ENCODE data around the gene CALCOCO2. TPM values are rescaled to one million over a fixed set of nuclear protein-coding genes. Genes with fewer than 3 reads are reported as not detected.

CALCOCO2 gene
- total and polyA plus RNA-seq, 2 experiments from 2014 or later, result 14.4 to 16.3 TPM

DNA sequence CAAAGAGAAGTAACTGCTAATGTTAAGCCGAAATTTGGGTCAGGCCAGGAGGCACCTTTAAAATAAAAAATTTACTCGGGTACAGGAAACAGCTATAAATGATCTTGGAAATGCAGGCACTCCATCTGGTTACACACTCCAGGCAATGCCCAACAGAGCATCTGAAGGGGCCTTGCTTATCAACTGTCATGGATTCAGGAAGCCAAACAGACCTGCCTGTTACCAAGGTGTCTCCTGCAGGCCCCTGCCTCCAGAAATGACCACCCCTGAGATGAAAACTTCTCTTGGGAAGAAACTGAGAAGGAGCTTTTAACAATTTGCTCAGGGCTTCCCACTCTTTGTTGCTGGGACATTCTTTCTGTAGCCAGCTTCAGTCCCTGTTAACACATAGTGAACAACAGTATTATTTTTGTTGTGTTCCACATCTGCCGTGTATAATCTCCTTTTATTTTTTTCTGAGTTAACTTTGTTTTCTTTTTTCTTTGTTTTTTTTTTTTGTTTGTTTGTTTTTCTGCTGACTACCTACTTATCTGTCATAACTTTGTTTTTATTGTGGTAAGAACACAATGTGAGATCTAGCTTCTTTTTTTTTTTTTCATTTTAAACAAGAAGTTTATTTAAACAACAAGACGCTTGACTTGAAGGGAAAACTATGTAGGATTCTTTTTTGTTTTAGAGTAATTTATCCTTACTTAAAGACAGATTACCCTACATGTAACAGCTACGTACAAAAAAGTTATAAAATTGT is 43.0 kb downstream of the CALCOCO2 start:
- no peaks in the 10 kb centered on the region for H3K36me3 Mint-ChIP-seq (ENCODE audit: low read depth)
- H3K27me3 ChIP-seq (ENCODE audit: insufficient read depth), result no peaks in the 10 kb centered on the region
- TF ChIP-seq, protein P1, sequence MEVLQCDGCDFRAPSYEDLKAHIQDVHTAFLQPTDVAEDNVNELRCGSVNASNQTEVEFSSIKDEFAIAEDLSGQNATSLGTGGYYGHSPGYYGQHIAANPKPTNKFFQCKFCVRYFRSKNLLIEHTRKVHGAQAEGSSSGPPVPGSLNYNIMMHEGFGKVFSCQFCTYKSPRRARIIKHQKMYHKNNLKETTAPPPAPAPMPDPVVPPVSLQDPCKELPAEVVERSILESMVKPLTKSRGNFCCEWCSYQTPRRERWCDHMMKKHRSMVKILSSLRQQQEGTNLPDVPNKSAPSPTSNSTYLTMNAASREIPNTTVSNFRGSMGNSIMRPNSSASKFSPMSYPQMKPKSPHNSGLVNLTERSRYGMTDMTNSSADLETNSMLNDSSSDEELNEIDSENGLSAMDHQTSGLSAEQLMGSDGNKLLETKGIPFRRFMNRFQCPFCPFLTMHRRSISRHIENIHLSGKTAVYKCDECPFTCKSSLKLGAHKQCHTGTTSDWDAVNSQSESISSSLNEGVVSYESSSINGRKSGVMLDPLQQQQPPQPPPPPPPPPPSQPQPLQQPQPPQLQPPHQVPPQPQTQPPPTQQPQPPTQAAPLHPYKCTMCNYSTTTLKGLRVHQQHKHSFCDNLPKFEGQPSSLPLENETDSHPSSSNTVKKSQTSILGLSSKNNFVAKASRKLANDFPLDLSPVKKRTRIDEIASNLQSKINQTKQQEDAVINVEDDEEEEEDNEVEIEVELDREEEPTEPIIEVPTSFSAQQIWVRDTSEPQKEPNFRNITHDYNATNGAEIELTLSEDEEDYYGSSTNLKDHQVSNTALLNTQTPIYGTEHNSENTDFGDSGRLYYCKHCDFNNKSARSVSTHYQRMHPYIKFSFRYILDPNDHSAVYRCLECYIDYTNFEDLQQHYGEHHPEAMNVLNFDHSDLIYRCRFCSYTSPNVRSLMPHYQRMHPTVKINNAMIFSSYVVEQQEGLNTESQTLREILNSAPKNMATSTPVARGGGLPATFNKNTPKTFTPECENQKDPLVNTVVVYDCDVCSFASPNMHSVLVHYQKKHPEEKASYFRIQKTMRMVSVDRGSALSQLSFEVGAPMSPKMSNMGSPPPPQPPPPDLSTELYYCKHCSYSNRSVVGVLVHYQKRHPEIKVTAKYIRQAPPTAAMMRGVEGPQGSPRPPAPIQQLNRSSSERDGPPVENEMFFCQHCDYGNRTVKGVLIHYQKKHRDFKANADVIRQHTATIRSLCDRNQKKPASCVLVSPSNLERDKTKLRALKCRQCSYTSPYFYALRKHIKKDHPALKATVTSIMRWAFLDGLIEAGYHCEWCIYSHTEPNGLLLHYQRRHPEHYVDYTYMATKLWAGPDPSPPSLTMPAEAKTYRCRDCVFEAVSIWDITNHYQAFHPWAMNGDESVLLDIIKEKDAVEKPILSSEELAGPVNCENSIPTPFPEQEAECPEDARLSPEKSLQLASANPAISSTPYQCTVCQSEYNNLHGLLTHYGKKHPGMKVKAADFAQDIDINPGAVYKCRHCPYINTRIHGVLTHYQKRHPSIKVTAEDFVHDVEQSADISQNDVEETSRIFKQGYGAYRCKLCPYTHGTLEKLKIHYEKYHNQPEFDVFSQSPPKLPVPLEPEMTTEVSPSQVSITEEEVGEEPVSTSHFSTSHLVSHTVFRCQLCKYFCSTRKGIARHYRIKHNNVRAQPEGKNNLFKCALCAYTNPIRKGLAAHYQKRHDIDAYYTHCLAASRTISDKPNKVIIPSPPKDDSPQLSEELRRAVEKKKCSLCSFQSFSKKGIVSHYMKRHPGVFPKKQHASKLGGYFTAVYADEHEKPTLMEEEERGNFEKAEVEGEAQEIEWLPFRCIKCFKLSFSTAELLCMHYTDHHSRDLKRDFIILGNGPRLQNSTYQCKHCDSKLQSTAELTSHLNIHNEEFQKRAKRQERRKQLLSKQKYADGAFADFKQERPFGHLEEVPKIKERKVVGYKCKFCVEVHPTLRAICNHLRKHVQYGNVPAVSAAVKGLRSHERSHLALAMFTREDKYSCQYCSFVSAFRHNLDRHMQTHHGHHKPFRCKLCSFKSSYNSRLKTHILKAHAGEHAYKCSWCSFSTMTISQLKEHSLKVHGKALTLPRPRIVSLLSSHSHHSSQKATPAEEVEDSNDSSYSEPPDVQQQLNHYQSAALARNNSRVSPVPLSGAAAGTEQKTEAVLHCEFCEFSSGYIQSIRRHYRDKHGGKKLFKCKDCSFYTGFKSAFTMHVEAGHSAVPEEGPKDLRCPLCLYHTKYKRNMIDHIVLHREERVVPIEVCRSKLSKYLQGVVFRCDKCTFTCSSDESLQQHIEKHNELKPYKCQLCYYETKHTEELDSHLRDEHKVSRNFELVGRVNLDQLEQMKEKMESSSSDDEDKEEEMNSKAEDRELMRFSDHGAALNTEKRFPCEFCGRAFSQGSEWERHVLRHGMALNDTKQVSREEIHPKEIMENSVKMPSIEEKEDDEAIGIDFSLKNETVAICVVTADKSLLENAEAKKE (CRISPR knock-in tag; IDR thresholded peaks at IDR 0.05), result no peak
- TF ChIP-seq, protein P2, sequence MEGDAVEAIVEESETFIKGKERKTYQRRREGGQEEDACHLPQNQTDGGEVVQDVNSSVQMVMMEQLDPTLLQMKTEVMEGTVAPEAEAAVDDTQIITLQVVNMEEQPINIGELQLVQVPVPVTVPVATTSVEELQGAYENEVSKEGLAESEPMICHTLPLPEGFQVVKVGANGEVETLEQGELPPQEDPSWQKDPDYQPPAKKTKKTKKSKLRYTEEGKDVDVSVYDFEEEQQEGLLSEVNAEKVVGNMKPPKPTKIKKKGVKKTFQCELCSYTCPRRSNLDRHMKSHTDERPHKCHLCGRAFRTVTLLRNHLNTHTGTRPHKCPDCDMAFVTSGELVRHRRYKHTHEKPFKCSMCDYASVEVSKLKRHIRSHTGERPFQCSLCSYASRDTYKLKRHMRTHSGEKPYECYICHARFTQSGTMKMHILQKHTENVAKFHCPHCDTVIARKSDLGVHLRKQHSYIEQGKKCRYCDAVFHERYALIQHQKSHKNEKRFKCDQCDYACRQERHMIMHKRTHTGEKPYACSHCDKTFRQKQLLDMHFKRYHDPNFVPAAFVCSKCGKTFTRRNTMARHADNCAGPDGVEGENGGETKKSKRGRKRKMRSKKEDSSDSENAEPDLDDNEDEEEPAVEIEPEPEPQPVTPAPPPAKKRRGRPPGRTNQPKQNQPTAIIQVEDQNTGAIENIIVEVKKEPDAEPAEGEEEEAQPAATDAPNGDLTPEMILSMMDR (conservative IDR thresholded peaks at IDR 0.05; ENCODE audit: low read depth in 2 of 2), result no peak
- no peak for TF ChIP-seq POLR2AphosphoS5 (IDR thresholded peaks at IDR 0.05; ENCODE audit: low read depth)
- TF ChIP-seq, protein P3, sequence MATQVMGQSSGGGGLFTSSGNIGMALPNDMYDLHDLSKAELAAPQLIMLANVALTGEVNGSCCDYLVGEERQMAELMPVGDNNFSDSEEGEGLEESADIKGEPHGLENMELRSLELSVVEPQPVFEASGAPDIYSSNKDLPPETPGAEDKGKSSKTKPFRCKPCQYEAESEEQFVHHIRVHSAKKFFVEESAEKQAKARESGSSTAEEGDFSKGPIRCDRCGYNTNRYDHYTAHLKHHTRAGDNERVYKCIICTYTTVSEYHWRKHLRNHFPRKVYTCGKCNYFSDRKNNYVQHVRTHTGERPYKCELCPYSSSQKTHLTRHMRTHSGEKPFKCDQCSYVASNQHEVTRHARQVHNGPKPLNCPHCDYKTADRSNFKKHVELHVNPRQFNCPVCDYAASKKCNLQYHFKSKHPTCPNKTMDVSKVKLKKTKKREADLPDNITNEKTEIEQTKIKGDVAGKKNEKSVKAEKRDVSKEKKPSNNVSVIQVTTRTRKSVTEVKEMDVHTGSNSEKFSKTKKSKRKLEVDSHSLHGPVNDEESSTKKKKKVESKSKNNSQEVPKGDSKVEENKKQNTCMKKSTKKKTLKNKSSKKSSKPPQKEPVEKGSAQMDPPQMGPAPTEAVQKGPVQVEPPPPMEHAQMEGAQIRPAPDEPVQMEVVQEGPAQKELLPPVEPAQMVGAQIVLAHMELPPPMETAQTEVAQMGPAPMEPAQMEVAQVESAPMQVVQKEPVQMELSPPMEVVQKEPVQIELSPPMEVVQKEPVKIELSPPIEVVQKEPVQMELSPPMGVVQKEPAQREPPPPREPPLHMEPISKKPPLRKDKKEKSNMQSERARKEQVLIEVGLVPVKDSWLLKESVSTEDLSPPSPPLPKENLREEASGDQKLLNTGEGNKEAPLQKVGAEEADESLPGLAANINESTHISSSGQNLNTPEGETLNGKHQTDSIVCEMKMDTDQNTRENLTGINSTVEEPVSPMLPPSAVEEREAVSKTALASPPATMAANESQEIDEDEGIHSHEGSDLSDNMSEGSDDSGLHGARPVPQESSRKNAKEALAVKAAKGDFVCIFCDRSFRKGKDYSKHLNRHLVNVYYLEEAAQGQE (IDR thresholded peaks at IDR 0.05; ENCODE audit: unreplicated experiment), result no peak
- no peak for TF ChIP-seq NANOG (IDR thresholded peaks at IDR 0.05; ENCODE audit: borderline replicate concordance)
- no peak for TF ChIP-seq STAT1 (IDR thresholded peaks at IDR 0.05; ENCODE audit: unreplicated experiment)
- TF ChIP-seq, protein P4, sequence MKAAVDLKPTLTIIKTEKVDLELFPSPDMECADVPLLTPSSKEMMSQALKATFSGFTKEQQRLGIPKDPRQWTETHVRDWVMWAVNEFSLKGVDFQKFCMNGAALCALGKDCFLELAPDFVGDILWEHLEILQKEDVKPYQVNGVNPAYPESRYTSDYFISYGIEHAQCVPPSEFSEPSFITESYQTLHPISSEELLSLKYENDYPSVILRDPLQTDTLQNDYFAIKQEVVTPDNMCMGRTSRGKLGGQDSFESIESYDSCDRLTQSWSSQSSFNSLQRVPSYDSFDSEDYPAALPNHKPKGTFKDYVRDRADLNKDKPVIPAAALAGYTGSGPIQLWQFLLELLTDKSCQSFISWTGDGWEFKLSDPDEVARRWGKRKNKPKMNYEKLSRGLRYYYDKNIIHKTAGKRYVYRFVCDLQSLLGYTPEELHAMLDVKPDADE (IDR thresholded peaks at IDR 0.05), result no peak
- TF ChIP-seq ZNF331 (CRISPR knock-in tag; IDR thresholded peaks at IDR 0.05; ENCODE audit: low read depth), result no peak
- TF ChIP-seq ZNF114 (CRISPR knock-in tag; IDR thresholded peaks at IDR 0.05), result no peak
- no peak for TF ChIP-seq EZH2 (IDR thresholded peaks at IDR 0.05; ENCODE audit: low read depth, unreplicated experiment)
- TF ChIP-seq JUNB (IDR thresholded peaks at IDR 0.05; ENCODE audit: unreplicated experiment), result no peak
- TF ChIP-seq EZH2phosphoT487 (IDR thresholded peaks at IDR 0.05; ENCODE audit: unreplicated experiment), result no peak
- TF ChIP-seq CREB1 (CRISPR knock-in tag; IDR thresholded peaks at IDR 0.05; ENCODE audit: low read depth), result no peak
- ATAC-seq, result no peak
- H3K4me3 ChIP-seq, result no peak overlapping the region
- H2AFZ ChIP-seq, result peak overlapping the region; percentile 44; the same call in 1 of the 2 replicates
- no peaks in the 10 kb centered on the region for H3K27me3 Mint-ChIP-seq (ENCODE audit: insufficient read depth, low read depth, poor library complexity)
- no peaks in the 10 kb centered on the region for H3K9me2 ChIP-seq (ENCODE audit: insufficient read depth)
- no peaks in the 10 kb centered on the region for H3K4me1 ChIP-seq (ENCODE audit: insufficient read depth)
- H3K27ac Mint-ChIP-seq, result no peak overlapping the region
- no peak overlapping the region for H3K27ac ChIP-seq (ENCODE audit: low read depth)
- H3F3A ChIP-seq (replicated peaks; ENCODE audit: low read depth), result no peaks in the 10 kb centered on the region
- H3K9me3 Mint-ChIP-seq, result no peaks in the 10 kb centered on the region
- H3K4me3 Mint-ChIP-seq, result no peak overlapping the region
- H3K36me3 ChIP-seq (ENCODE audit: insufficient read depth), result no peaks in the 10 kb centered on the region
- H4K20me1 ChIP-seq (replicated peaks; ENCODE audit: insufficient read depth), result no peaks in the 10 kb centered on the region
- no peak for DNase-seq (ENCODE audit: low spot score)
- H3K4me2 ChIP-seq, result no peak overlapping the region
- H3K79me2 ChIP-seq (replicated peaks; ENCODE audit: insufficient read depth), result no peaks in the 10 kb centered on the region
- H3K4me1 Mint-ChIP-seq, result peaks cover 8% of the 10 kb centered on the region
